Measurements from ENCODE around the gene CDH18. TPM values are rescaled to one million over a fixed set of nuclear protein-coding genes. Genes with fewer than 3 reads are reported as not detected.

CDH18 gene
- total RNA-seq, 1 experiment from 2014 or later, result 0.86 TPM

DNA sequence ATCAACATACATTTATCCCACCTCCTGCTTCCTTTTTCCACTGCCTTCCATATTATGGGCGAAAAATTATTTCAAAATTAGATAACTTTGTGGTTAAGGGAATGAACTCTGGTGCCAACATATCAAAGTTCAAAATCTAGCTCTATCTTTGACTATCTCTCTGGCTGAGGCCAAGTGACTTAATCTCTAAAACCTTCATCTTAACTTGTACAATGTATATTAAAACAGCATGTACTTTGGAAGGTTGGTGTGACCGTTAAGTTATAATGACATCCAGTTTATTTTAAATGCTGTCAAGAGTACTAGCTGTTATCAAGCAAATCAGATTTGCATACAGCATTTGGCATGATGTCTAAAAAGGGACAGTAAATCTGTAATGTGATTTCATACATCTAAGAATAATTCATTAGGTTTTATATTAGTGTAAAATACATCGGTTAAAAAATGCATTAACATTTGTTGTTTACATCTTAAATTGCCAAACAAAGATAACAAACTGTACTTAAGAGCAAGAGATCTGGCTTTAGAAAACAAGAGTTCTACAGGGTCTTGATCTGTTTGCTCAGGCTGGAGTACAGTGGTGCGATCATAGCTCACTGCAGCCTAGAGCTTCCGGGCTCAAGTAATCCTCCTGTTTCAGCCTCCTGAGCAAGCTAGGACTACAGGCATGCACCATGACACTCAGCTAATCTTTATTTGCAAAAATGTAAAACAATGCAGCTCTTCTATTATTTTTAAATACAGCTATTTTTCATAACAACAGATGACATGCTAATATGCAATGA, 102.8 kb downstream of the CDH18 start:
- Histone ChIP-seq H3K36me3 (ENCODE audit: control insufficient read depth, insufficient read depth, low read length) (no peaks in the 10 kb centered on the region), H3K27me3 (replicated peaks; ENCODE audit: control insufficient read depth, insufficient read depth, low read length) (no peaks in the 10 kb centered on the region), H3K4me3 (ENCODE audit: low read depth, low read length) (no peak overlapping the region), H3K4me1 (peaks cover 14% of the 10 kb centered on the region), H3K9me3 (no peaks in the 10 kb centered on the region)
- intact Hi-C loops (cut with micrococcal nuclease; ENCODE audit: unreplicated experiment), result no loop called here
- TF ChIP-seq, protein P1, sequence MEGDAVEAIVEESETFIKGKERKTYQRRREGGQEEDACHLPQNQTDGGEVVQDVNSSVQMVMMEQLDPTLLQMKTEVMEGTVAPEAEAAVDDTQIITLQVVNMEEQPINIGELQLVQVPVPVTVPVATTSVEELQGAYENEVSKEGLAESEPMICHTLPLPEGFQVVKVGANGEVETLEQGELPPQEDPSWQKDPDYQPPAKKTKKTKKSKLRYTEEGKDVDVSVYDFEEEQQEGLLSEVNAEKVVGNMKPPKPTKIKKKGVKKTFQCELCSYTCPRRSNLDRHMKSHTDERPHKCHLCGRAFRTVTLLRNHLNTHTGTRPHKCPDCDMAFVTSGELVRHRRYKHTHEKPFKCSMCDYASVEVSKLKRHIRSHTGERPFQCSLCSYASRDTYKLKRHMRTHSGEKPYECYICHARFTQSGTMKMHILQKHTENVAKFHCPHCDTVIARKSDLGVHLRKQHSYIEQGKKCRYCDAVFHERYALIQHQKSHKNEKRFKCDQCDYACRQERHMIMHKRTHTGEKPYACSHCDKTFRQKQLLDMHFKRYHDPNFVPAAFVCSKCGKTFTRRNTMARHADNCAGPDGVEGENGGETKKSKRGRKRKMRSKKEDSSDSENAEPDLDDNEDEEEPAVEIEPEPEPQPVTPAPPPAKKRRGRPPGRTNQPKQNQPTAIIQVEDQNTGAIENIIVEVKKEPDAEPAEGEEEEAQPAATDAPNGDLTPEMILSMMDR (IDR thresholded peaks at IDR 0.05; ENCODE audit: insufficient read depth in 1 of 2, low read depth in 1 of 2, low read length in 1 of 2, severe bottlenecking in 1 of 2, unreplicated experiment in 1 of 2), result no peak
- Mint-ChIP-seq H3K27me3 (ENCODE audit: insufficient read depth, unreplicated experiment) (no peaks in the 10 kb centered on the region), H3K4me3 (ENCODE audit: unreplicated experiment) (no peak overlapping the region), H3K4me1 (ENCODE audit: low read depth, unreplicated experiment) (peaks cover 12% of the 10 kb centered on the region), H3K27ac (ENCODE audit: unreplicated experiment) (no peak overlapping the region), H3K36me3 (ENCODE audit: insufficient read depth, unreplicated experiment) (no peaks in the 10 kb centered on the region), H3K9me3 (ENCODE audit: unreplicated experiment) (no peaks in the 10 kb centered on the region)
- BruUV-seq (replicated peaks), result no TSS peak
- no peak for DNase-seq
- ChIA-PET CTCF (no interaction called here), POLR2A (no interaction called here)

DNA sequence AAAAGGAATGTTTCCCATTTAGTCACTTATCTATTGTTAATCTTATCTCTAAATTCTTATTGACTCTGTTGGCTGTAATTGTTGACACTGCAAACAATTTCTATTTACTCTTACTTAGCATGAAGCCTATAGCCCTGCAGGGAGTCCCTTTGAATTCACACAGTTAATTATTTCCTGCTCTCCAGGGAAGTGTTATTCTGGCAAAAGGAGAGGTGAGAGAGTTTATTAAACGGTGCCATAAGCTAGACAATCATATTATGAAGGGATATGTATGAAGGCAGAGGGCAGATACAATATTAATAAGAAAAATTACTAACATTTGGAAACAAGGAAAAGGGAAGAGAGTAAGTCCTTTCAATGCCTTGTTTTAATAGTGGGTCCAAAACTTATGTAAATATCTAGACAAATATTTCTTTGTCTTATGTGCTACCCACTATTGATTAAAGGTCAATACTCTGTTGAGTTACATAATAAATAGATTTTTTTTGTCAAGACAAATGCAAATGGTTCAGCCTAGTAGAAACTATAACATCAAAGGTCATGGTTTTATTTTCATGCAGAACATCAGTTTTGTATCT, 107.1 kb downstream of the CDH18 start:
- peak; percentile 48 to 70 for DNase-seq
- no peaks in the 10 kb centered on the region for H3K36me3 ChIP-seq (ENCODE audit: control insufficient read depth, insufficient read depth, low read length)
- ChIA-PET POLR2A (interaction anchor here (0.6 kb wide), 3 partner anchors 15 to 58 kb away, joined by 3 read pairs; no protein-coding TSS in a partner anchor), CTCF (no interaction called here)
- Mint-ChIP-seq H3K4me3 (ENCODE audit: unreplicated experiment) (peak overlapping the region; percentile 11), H3K36me3 (ENCODE audit: insufficient read depth, unreplicated experiment) (no peaks in the 10 kb centered on the region), H3K27me3 (ENCODE audit: insufficient read depth, unreplicated experiment) (no peaks in the 10 kb centered on the region), H3K27ac (ENCODE audit: unreplicated experiment) (no peak overlapping the region), H3K9me3 (ENCODE audit: unreplicated experiment) (no peaks in the 10 kb centered on the region), H3K4me1 (ENCODE audit: low read depth, unreplicated experiment) (peaks cover 13% of the 10 kb centered on the region)
- H3K4me1 ChIP-seq, result peaks cover 27% of the 10 kb centered on the region
- H3K4me3 ChIP-seq (ENCODE audit: low read depth, low read length), result no peak overlapping the region
- TF ChIP-seq, protein P1 (IDR thresholded peaks at IDR 0.05; ENCODE audit: insufficient read depth in 1 of 2, low read depth in 1 of 2, low read length in 1 of 2, severe bottlenecking in 1 of 2, unreplicated experiment in 1 of 2), result no peak
- no TSS peak for BruUV-seq (replicated peaks)
- no peaks in the 10 kb centered on the region for H3K9me3 ChIP-seq
- no peaks in the 10 kb centered on the region for H3K27me3 ChIP-seq (replicated peaks; ENCODE audit: control insufficient read depth, insufficient read depth, low read length)
- intact Hi-C loops (cut with micrococcal nuclease; ENCODE audit: unreplicated experiment), result loop anchor here (1.0 to 5.0 kb wide), 4 partner anchors 13 to 248 kb away; no protein-coding TSS in a partner anchor

DNA sequence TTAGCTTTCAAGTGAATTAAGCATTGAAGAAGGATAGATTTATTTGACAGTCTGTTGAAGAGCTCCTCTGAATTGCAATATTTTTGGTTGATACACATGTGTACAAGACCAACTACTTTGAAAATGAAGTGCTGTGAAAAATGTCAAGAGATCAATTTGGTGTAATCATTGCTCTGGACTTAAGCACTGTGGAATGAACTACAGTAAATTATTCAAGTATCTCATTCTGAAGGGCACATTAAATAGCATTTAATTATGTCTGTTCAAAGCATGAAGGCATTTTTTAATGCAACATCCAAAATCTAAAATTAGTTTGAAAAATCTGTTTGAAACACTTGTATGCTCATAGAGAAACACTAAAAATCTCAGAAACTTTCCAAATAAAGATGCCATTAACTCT, 107.5 kb downstream of the CDH18 start:
- ChIA-PET POLR2A (interaction anchor here (0.6 kb wide), 1 partner anchor 55 kb away, joined by 3 read pairs; no protein-coding TSS in a partner anchor), CTCF (no interaction called here)
- no TSS peak for BruUV-seq (replicated peaks)
- H3K4me3 Mint-ChIP-seq (ENCODE audit: unreplicated experiment), result peak overlapping the region; percentile 11
- H3K27ac Mint-ChIP-seq (ENCODE audit: unreplicated experiment), result no peak overlapping the region
- intact Hi-C loops (cut with micrococcal nuclease; ENCODE audit: unreplicated experiment), result loop anchor here (2.0 to 5.0 kb wide), 2 partner anchors 48 to 83 kb away; no protein-coding TSS in a partner anchor
- Histone ChIP-seq H3K36me3 (ENCODE audit: control insufficient read depth, insufficient read depth, low read length) (no peaks in the 10 kb centered on the region), H3K4me1 (peaks cover 27% of the 10 kb centered on the region), H3K27me3 (replicated peaks; ENCODE audit: control insufficient read depth, insufficient read depth, low read length) (no peaks in the 10 kb centered on the region), H3K9me3 (no peaks in the 10 kb centered on the region), H3K4me3 (ENCODE audit: low read depth, low read length) (no peak overlapping the region)
- no peaks in the 10 kb centered on the region for H3K9me3 Mint-ChIP-seq (ENCODE audit: unreplicated experiment)
- no peak for DNase-seq
- H3K36me3 Mint-ChIP-seq (ENCODE audit: insufficient read depth, unreplicated experiment), result no peaks in the 10 kb centered on the region
- no peaks in the 10 kb centered on the region for H3K27me3 Mint-ChIP-seq (ENCODE audit: insufficient read depth, unreplicated experiment)
- TF ChIP-seq, protein P1 (IDR thresholded peaks at IDR 0.05; ENCODE audit: insufficient read depth in 1 of 2, low read depth in 1 of 2, low read length in 1 of 2, severe bottlenecking in 1 of 2, unreplicated experiment in 1 of 2), result no peak
- peaks cover 13% of the 10 kb centered on the region for H3K4me1 Mint-ChIP-seq (ENCODE audit: low read depth, unreplicated experiment)
